K562 (cell line): ENCODE measurements around the gene OXSR1. TPM values are rescaled to one million over a fixed set of nuclear protein-coding genes. Genes with fewer than 3 reads are reported as not detected.

Experiments used
- ATAC-seq: fragments of 200-7000 bp; cut with Tn5 transposase; 3 replicates; pipeline ENCODE4 v1.9.1; 2020; ENCODE audit warnings: moderate library complexity
- BruUV-seq: library from RNA; stranded (reverse); fragments of 400-500 nt; replicated peaks from 2 replicates; lab custom pipeline; 2021; lab: Mats Ljungman, UMichigan
- CTCF ChIA-PET: fragments of 300-600 bp; formaldehyde crosslinking; extraction: SDS; loops from one replicate; lab custom pipeline; 2021; ENCODE audit warnings: low intra/inter-chr PET ratio; lab: Yijun Ruan, JAX
- POLR2A ChIA-PET: fragments of 300-600, 350-650 bp; sonication (Branson Sonifier 250); formaldehyde crosslinking; extraction: SDS; loops from one replicate; lab custom pipeline; 2021; ENCODE audit warnings: antibody characterized with exemption, inconsistent platforms; lab: Yijun Ruan, JAX
- DNase-seq, 4 experiments: peaks; one replicate each; pipeline versions ENCODE4 v3.0.0 to v3.0.0-alpha.2; 2011 to 2018; ENCODE audit warnings: low spot score in 3 of 4, mixed read lengths in 3 of 4; ENCODE audit errors: extremely low read depth in 1 of 4
- FAIRE-seq: peaks from 2 replicates; lab custom pipeline; 2011; peaks lifted over from hg19 to GRCh38; lab: Jason Lieb, UNC
- H2AFZ ChIP-seq: 2 replicates; pipeline ENCODE4 v1.6.0; 2011; ENCODE audit warnings: low read depth, low read length, control low read depth, inconsistent platforms
- H3K27ac ChIP-seq: fragments of 200-600 bp; 3 replicates; pipeline ENCODE4 v1.8.0; 2011; ENCODE audit warnings: low read depth, mild to moderate bottlenecking, control low read depth, inconsistent platforms, low read length, moderate library complexity, mixed read lengths; ENCODE audit errors: extremely low read depth
- H3K27me3 ChIP-seq, 2 experiments: fragments of 300-600 bp in 1 of 2; 2 replicates in 1 of 2; 3 replicates in 1 of 2; pipeline versions ENCODE4 v1.6.0 to v1.8.0; 2011; ENCODE audit warnings: inconsistent platforms in 2 of 2, low read length in 2 of 2, mild to moderate bottlenecking in 1 of 2, mixed read lengths in 1 of 2, moderate library complexity in 1 of 2; ENCODE audit not compliant: control insufficient read depth in 2 of 2, insufficient read depth in 2 of 2
- H3K36me3 ChIP-seq: fragments of 300-600 bp; 3 replicates; pipeline ENCODE4 v1.8.0; 2011; ENCODE audit warnings: mild to moderate bottlenecking, low read length, inconsistent platforms; ENCODE audit not compliant: control insufficient read depth, insufficient read depth
- H3K4me1 ChIP-seq, 2 experiments: fragments of 200-600 bp in 1 of 2; replicated peaks in 1 of 2; 2 replicates in 1 of 2; 3 replicates in 1 of 2; pipeline versions ENCODE4 v1.5.1 to v1.8.0; 2011; ENCODE audit warnings: inconsistent platforms in 2 of 2, low read length in 2 of 2, mild to moderate bottlenecking in 1 of 2, mixed read lengths in 1 of 2, moderate library complexity in 1 of 2; ENCODE audit not compliant: control insufficient read depth in 2 of 2, insufficient read depth in 2 of 2
- H3K4me2 ChIP-seq: 2 replicates; pipeline ENCODE4 v1.6.1; 2011; ENCODE audit warnings: low read length, control low read depth, inconsistent platforms, mixed read lengths; ENCODE audit not compliant: insufficient read depth
- H3K4me3 ChIP-seq: fragments of 200-600 bp; sonication (generic), shearing (Covaris generic); 2 replicates; pipeline ENCODE4 v1.5.1; 2016; ENCODE audit warnings: control low read depth, inconsistent platforms
- H3K79me2 ChIP-seq: fragments of 200-600 bp; 3 replicates; pipeline ENCODE4 v1.8.0; 2011; ENCODE audit warnings: low read length, inconsistent platforms; ENCODE audit not compliant: control insufficient read depth, insufficient read depth
- H3K9ac ChIP-seq, 2 experiments: 2 replicates each; pipeline versions ENCODE4 v1.6.0 to v1.6.1; 2011; ENCODE audit warnings: low read depth in 2 of 2, low read length in 2 of 2, control low read depth in 1 of 2, inconsistent platforms in 1 of 2, mild to moderate bottlenecking in 1 of 2, mixed read lengths in 1 of 2; ENCODE audit not compliant: insufficient read depth in 1 of 2
- H3K9me1 ChIP-seq: one replicate; pipeline ENCODE4 v1.6.0; 2011; ENCODE audit warnings: inconsistent platforms, mild to moderate bottlenecking, low read length, moderate library complexity; ENCODE audit not compliant: control insufficient read depth, insufficient read depth
- H3K9me3 ChIP-seq: replicated peaks from 2 replicates; pipeline ENCODE4 v1.5.1; 2011; ENCODE audit warnings: low read depth, low read length, inconsistent platforms; ENCODE audit not compliant: control insufficient read depth, insufficient read depth
- H4K20me1 ChIP-seq: replicated peaks from 2 replicates; pipeline ENCODE4 v1.6.1; 2011; ENCODE audit warnings: low read length, inconsistent platforms, mixed read lengths; ENCODE audit not compliant: control insufficient read depth, insufficient read depth
- BCOR ChIP-seq: fragments of 450-650 bp; IDR thresholded peaks from 2 replicates; pipeline ENCODE4 v1.6.1; 2016
- CEBPB ChIP-seq: fragments of 450-650 bp; IDR thresholded peaks from 2 replicates; pipeline ENCODE4 v1.6.1; 2016; ENCODE audit warnings: missing genetic modification characterization, missing compliant biosample characterization
- CEBPG ChIP-seq, 3 experiments: fragments of 200-800 bp in 1 of 3; sonication (Bioruptor generic) in 1 of 3; sonication (generic) in 1 of 3; formaldehyde crosslinking in 1 of 3; IDR thresholded peaks in 2 of 3; conservative IDR thresholded peaks in 1 of 3; 2 replicates each; pipeline versions ENCODE4 v1.6.1 to v1.8.0; 2016 to 2022; ENCODE audit warnings: missing compliant biosample characterization in 2 of 3, missing genetic modification characterization in 2 of 3, mild to moderate bottlenecking in 1 of 3, missing genetic modification reagents in 1 of 3
- CXXC5 ChIP-seq: fragments of 250-450 bp; sonication (Bioruptor Pico); IDR thresholded peaks from 2 replicates; pipeline ENCODE4 v1.8.0; 2022; ENCODE audit warnings: inconsistent platforms, mild to moderate bottlenecking, moderate library complexity
- FOXA1 ChIP-seq: fragments of 450-650 bp; IDR thresholded peaks from 2 replicates; pipeline ENCODE4 v1.6.1; 2016; ENCODE audit warnings: mild to moderate bottlenecking, borderline replicate concordance
- GATA2 ChIP-seq: sonication (generic); formaldehyde crosslinking; IDR thresholded peaks from 2 replicates; pipeline ENCODE4 v1.4.0; 2020; ENCODE audit warnings: mild to moderate bottlenecking, missing genetic modification reagents
- MTA2 ChIP-seq: fragments of 450-650 bp; IDR thresholded peaks from 2 replicates; pipeline ENCODE4 v1.6.1; 2016; ENCODE audit warnings: low read depth
- MYC ChIP-seq, 2 experiments: fragments of 250-450 bp in 1 of 2; sonication (Bioruptor Pico) in 1 of 2; IDR thresholded peaks; 2 replicates each; pipeline versions ENCODE4 v1.5.1 to v1.6.1; 2012 to 2021; ENCODE audit warnings: low read depth in 2 of 2, borderline replicate concordance in 1 of 2, improper control_type of control experiment in 1 of 2, low read length in 1 of 2, mild to moderate bottlenecking in 1 of 2, moderate library complexity in 1 of 2
- USF2 ChIP-seq: sonication (generic); formaldehyde crosslinking; IDR thresholded peaks from 2 replicates; pipeline ENCODE4 v1.5.0; 2020; ENCODE audit warnings: missing genetic modification reagents
- ZNF316 ChIP-seq: fragments of 450-650 bp; IDR thresholded peaks from 2 replicates; pipeline ENCODE4 v1.6.1; 2016
- ZNF561 ChIP-seq: fragments of 450-650 bp; formaldehyde crosslinking; conservative IDR thresholded peaks from 2 replicates; pipeline ENCODE4 v1.4.0; 2020; ENCODE audit warnings: mild to moderate bottlenecking, moderate library complexity
- ZNF583 ChIP-seq: fragments of 250-450 bp; sonication (Bioruptor Pico); IDR thresholded peaks from 2 replicates; pipeline ENCODE4 v1.4.0; 2020
- WGBS: fragments of 100-300 bp; shearing (Covaris generic); methylation state at CpG from one replicate; pipeline ENCODE4 v1.1.6; 2016; ENCODE audit warnings: low coverage, mixed read lengths; ENCODE audit not compliant: insufficient coverage; ENCODE audit errors: missing lambda C conversion rate; 5-methylcytosine and 5-hydroxymethylcytosine counted together
- in situ Hi-C: fragments of 300-500 bp; cut with MboI; formaldehyde crosslinking; loops from 4 replicates; pipeline ENCODE4 v1.15.0; 2018; ENCODE audit warnings: inconsistent platforms, mixed read lengths
- intact Hi-C: fragments of 100-400 bp; cut with micrococcal nuclease; formaldehyde crosslinking; loops from 2 replicates; pipeline ENCODE4 v1.14.2; 2022
- polyA plus RNA-seq, 8 experiments: library from polyadenylated mRNA; depleted of rRNA in 4 of 8; stranded (reverse) in 5 of 8; unstranded in 3 of 8; fragments of >200 nt; fragmentation: Nextera tagmentation in 2 of 8; fragmentation: Illumina TruSeq in 1 of 8; extraction: Ambion mirVana in 2 of 8; extraction: Trizol in 1 of 8; gene quantifications; 2 replicates each; pipeline versions ENCODE4 v1.2.1 to v1.2.3, GENCODE V29; 2011 to 2014; ENCODE audit warnings: inconsistent platforms in 1 of 8, missing spikeins in 1 of 8
- total RNA-seq, 7 experiments: library from RNA; depleted of rRNA in 6 of 7; stranded (reverse); fragments of >200 nt in 6 of 7; fragmentation: Illumina TruSeq in 2 of 7; extraction: Trizol in 2 of 7; gene quantifications; 2 replicates each; pipeline versions ENCODE4 v1.2.1 to v1.2.3, GENCODE V29; 2011 to 2021; ENCODE audit warnings: low replicate concordance in 1 of 7
- TF ChIP-seq, protein P1 (sequence below), 2 experiments: IDR thresholded peaks; 2 replicates each; pipeline ENCODE4 v1.6.1; 2012; ENCODE audit warnings: improper control_type of control experiment in 2 of 2, low read depth in 2 of 2, low read length in 2 of 2, borderline replicate concordance in 1 of 2
- TF ChIP-seq, protein P2 (sequence below): fragments of 450-650 bp; conservative IDR thresholded peaks from 2 replicates; pipeline ENCODE4 v1.6.1; 2016; ENCODE audit warnings: missing genetic modification characterization, low read depth, mild to moderate bottlenecking, missing compliant biosample characterization, moderate library complexity
- TF ChIP-seq, protein P3 (sequence below): sonication (generic); formaldehyde crosslinking; IDR thresholded peaks from 2 replicates; pipeline ENCODE4 v1.8.0; 2023; ENCODE audit warnings: mild to moderate bottlenecking, missing genetic modification reagents

The OXSR1 gene
- total and polyA plus RNA-seq, 9 of the 15 experiments (the other 6 are each of a cell fraction or from before 2014, with no cell fraction given): 15.7 to 87.6 (median 48.7) TPM

DNA sequence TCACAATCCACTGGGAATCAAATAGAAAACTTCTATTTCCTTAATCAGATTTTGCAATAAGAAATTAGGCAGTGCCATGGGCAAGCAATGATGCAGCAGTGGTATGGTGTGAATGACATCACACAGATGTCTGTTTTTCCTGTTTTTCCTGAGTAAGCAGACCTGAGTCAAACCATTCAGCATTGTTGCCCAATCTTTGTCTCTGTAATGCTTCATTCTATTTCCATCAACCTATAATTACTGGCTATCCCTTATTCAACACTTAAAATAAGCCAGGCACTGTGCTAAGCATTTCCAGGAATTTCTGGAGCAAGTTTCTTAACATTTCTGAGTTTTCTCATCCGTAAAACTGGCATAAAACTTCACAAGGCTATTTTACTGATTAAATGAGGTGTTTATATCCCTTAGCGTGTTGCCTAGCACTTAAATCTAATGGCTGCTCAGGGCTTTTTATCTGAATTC lies 11.3 kb upstream of the OXSR1 start (continued):
- no peak for TF ChIP-seq MYC (IDR thresholded peaks at IDR 0.05; ENCODE audit: low read depth, low read length)
- TF ChIP-seq MYC (CRISPR knock-in tag; IDR thresholded peaks at IDR 0.05; ENCODE audit: borderline replicate concordance, low read depth): no peak
- TF ChIP-seq CEBPB (tag): peak; percentile 55
- no peak for TF ChIP-seq MTA2
- peak; percentile 11; the same call in 1 of the 2 replicates for TF ChIP-seq ZNF316
- TF ChIP-seq FOXA1: no peak
- no peak for TF ChIP-seq CXXC5 (CRISPR knock-in tag)
- TF ChIP-seq USF2 (CRISPR knock-in tag): no peak
- no peak for TF ChIP-seq CEBPG (CRISPR knock-in tag; IDR thresholded peaks at IDR 0.05)
- peak; percentile 81 to 89 for TF ChIP-seq CEBPG (tag; conservative IDR thresholded peaks at IDR 0.05 in 1 of 2, IDR thresholded peaks at IDR 0.05 in 1 of 2)
- TF ChIP-seq BCOR: no peak

DNA sequence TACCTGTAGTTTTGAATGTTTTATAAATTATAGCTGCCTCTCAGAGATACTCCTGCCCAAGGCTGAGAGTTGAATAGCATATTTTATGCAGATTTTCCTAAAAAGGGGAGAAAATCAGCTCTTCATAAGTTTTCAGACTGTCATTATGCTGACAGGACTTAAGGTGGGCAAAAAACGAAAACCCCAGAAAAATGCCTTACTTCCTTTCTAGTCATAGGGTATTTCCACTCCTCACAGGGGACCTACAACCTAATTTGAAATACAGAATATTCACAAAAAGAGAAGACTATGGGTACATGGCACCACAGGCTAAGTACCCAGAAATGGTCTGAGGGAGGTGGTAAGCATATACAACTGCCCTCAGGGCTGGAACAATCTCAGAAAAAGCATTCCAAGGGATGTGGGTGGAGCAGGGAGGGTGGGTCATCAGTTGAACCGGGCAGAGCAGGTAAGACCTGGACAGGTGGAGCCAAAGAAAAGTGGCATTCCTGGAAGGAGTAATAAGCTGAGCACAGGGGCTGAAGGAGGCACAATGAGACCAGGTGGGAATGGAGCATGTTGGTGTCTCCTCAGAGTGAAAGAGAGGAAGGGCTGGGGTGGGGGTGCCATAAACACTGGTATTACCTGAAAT lies 10.6 kb upstream of the OXSR1 start:
- H3K4me2 ChIP-seq: no peak overlapping the region
- no peak overlapping the region for H3K27ac ChIP-seq
- no peak overlapping the region for H3K9ac ChIP-seq
- intact Hi-C loops (no loop called here), in situ Hi-C loops (no loop called here)
- no peak for FAIRE-seq
- DNase-seq: no peak
- ChIA-PET CTCF (no interaction called here), POLR2A (interaction anchor here (3.1 to 4.3 kb wide), 2 partner anchors 9 to 13 kb away, joined by 14 to 29 read pairs; partner anchors contain the start of gene OXSR1)
- H3K27me3 ChIP-seq: no peaks in the 10 kb centered on the region
- H3K9me3 ChIP-seq: no peaks in the 10 kb centered on the region
- H3K4me1 ChIP-seq: peaks cover 4 to 25% of the 10 kb centered on the region in 2 experiments
- H3K9me1 ChIP-seq: no peaks in the 10 kb centered on the region
- no peak for ATAC-seq
- H3K36me3 ChIP-seq: no peaks in the 10 kb centered on the region
- no peak overlapping the region for H2AFZ ChIP-seq
- H3K79me2 ChIP-seq: no peaks in the 10 kb centered on the region
- H3K4me3 ChIP-seq: no peak overlapping the region
- no peaks in the 10 kb centered on the region for H4K20me1 ChIP-seq
- 11% methylated on average over 2 of the region's 2 CpGs for WGBS
- no TSS peak for BruUV-seq
- TF ChIP-seq ZNF583 (CRISPR knock-in tag) (no peak), ZNF561 (CRISPR knock-in tag) (no peak), GATA2 (CRISPR knock-in tag) (no peak)
- TF ChIP-seq, protein P1, sequence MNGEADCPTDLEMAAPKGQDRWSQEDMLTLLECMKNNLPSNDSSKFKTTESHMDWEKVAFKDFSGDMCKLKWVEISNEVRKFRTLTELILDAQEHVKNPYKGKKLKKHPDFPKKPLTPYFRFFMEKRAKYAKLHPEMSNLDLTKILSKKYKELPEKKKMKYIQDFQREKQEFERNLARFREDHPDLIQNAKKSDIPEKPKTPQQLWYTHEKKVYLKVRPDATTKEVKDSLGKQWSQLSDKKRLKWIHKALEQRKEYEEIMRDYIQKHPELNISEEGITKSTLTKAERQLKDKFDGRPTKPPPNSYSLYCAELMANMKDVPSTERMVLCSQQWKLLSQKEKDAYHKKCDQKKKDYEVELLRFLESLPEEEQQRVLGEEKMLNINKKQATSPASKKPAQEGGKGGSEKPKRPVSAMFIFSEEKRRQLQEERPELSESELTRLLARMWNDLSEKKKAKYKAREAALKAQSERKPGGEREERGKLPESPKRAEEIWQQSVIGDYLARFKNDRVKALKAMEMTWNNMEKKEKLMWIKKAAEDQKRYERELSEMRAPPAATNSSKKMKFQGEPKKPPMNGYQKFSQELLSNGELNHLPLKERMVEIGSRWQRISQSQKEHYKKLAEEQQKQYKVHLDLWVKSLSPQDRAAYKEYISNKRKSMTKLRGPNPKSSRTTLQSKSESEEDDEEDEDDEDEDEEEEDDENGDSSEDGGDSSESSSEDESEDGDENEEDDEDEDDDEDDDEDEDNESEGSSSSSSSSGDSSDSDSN (IDR thresholded peaks at IDR 0.05; ENCODE audit: borderline replicate concordance in 1 of 2, low read depth in 2 of 2, low read length in 2 of 2): no peak
- TF ChIP-seq, protein P2, sequence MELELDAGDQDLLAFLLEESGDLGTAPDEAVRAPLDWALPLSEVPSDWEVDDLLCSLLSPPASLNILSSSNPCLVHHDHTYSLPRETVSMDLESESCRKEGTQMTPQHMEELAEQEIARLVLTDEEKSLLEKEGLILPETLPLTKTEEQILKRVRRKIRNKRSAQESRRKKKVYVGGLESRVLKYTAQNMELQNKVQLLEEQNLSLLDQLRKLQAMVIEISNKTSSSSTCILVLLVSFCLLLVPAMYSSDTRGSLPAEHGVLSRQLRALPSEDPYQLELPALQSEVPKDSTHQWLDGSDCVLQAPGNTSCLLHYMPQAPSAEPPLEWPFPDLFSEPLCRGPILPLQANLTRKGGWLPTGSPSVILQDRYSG: no peak
- TF ChIP-seq, protein P3, sequence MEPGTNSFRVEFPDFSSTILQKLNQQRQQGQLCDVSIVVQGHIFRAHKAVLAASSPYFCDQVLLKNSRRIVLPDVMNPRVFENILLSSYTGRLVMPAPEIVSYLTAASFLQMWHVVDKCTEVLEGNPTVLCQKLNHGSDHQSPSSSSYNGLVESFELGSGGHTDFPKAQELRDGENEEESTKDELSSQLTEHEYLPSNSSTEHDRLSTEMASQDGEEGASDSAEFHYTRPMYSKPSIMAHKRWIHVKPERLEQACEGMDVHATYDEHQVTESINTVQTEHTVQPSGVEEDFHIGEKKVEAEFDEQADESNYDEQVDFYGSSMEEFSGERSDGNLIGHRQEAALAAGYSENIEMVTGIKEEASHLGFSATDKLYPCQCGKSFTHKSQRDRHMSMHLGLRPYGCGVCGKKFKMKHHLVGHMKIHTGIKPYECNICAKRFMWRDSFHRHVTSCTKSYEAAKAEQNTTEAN: no peak
